Caco-2 (cell line): ENCODE data around the gene IDH3G. TPM values are rescaled to one million over a fixed set of nuclear protein-coding genes. Genes with fewer than 3 reads are reported as not detected.

ENCODE experiments used
- BruUV-seq: library from RNA; stranded (reverse); fragments of 400-500 nt; replicated peaks from 2 replicates; lab custom pipeline; 2021; lab: Mats Ljungman, UMichigan
- CTCF ChIA-PET: fragments of 300-600 bp; sonication (Branson Sonifier 250); formaldehyde crosslinking; loops from one replicate; lab custom pipeline; 2022; ENCODE audit warnings: antibody characterized with exemption; lab: Charles Lee
- POLR2A ChIA-PET: fragments of 300-600 bp; sonication (Branson Sonifier 250); formaldehyde crosslinking; loops from one replicate; lab custom pipeline; 2022; ENCODE audit warnings: antibody characterized with exemption; lab: Charles Lee
- DNase-seq, 2 experiments: peaks; one replicate each; pipeline versions ENCODE4 v3.0.0 to v3.0.0-alpha.2; 2020 to 2022
- H3K27me3 ChIP-seq: replicated peaks from 2 replicates; pipeline ENCODE4 v1.6.0; 2011; ENCODE audit warnings: low read length; ENCODE audit not compliant: control insufficient read depth, insufficient read depth
- H3K36me3 ChIP-seq: 2 replicates; pipeline ENCODE4 v1.5.1; 2011; ENCODE audit warnings: low read length; ENCODE audit not compliant: control insufficient read depth, insufficient read depth
- H3K4me1 ChIP-seq: fragments of 250-450 bp; sonication (Bioruptor Pico); 2 replicates; pipeline ENCODE4 v1.5.1; 2020; ENCODE audit warnings: mild to moderate bottlenecking
- H3K4me3 ChIP-seq: 2 replicates; pipeline ENCODE4 v1.5.1; 2011; ENCODE audit warnings: low read depth, mild to moderate bottlenecking, control low read depth, low read length
- H3K9me3 ChIP-seq: fragments of 250-450 bp; sonication (Bioruptor Pico); 2 replicates; pipeline ENCODE4 v1.5.1; 2020; ENCODE audit warnings: mild to moderate bottlenecking, moderate library complexity
- H3K27ac Mint-ChIP-seq: one replicate; pipeline ENCODE4 v1.8.0; 2022; ENCODE audit warnings: mixed read lengths; ENCODE audit not compliant: unreplicated experiment
- H3K27me3 Mint-ChIP-seq: one replicate; pipeline ENCODE4 v1.8.0; 2022; ENCODE audit warnings: mixed read lengths; ENCODE audit not compliant: insufficient read depth, unreplicated experiment
- H3K36me3 Mint-ChIP-seq: one replicate; pipeline ENCODE4 v1.8.0; 2022; ENCODE audit warnings: mild to moderate bottlenecking, mixed read lengths; ENCODE audit not compliant: insufficient read depth, unreplicated experiment
- H3K4me1 Mint-ChIP-seq: one replicate; pipeline ENCODE4 v1.8.0; 2022; ENCODE audit warnings: low read depth, mixed read lengths; ENCODE audit not compliant: unreplicated experiment
- H3K4me3 Mint-ChIP-seq: one replicate; pipeline ENCODE4 v1.8.0; 2022; ENCODE audit warnings: mild to moderate bottlenecking, moderate library complexity, mixed read lengths; ENCODE audit not compliant: unreplicated experiment
- H3K9me3 Mint-ChIP-seq: one replicate; pipeline ENCODE4 v1.8.0; 2022; ENCODE audit warnings: mixed read lengths; ENCODE audit not compliant: unreplicated experiment
- intact Hi-C: fragments of 100-400 bp; cut with micrococcal nuclease; formaldehyde crosslinking; loops from one replicate; pipeline ENCODE4 v1.10.0; 2022; ENCODE audit not compliant: unreplicated experiment
- total RNA-seq: library from RNA; stranded (reverse); gene quantifications from 2 replicates; pipeline ENCODE4 v1.2.3, GENCODE V29; 2022
- TF ChIP-seq, protein P1 (sequence below), 2 experiments: fragments of 200-600 bp in 1 of 2; IDR thresholded peaks; 1 replicate in 1 of 2; 2 replicates in 1 of 2; pipeline versions ENCODE4 v1.5.1 to v1.8.0; 2011 to 2022; ENCODE audit warnings: antibody characterized with exemption in 1 of 2, control low read depth in 1 of 2, inconsistent platforms in 1 of 2, low read depth in 1 of 2, low read length in 1 of 2, mild to moderate bottlenecking in 1 of 2, moderate library complexity in 1 of 2; ENCODE audit not compliant: insufficient read depth in 1 of 2, severe bottlenecking in 1 of 2, unreplicated experiment in 1 of 2

IDH3G gene
- total RNA-seq, 1 experiment from 2014 or later = 53.3 TPM

DNA sequence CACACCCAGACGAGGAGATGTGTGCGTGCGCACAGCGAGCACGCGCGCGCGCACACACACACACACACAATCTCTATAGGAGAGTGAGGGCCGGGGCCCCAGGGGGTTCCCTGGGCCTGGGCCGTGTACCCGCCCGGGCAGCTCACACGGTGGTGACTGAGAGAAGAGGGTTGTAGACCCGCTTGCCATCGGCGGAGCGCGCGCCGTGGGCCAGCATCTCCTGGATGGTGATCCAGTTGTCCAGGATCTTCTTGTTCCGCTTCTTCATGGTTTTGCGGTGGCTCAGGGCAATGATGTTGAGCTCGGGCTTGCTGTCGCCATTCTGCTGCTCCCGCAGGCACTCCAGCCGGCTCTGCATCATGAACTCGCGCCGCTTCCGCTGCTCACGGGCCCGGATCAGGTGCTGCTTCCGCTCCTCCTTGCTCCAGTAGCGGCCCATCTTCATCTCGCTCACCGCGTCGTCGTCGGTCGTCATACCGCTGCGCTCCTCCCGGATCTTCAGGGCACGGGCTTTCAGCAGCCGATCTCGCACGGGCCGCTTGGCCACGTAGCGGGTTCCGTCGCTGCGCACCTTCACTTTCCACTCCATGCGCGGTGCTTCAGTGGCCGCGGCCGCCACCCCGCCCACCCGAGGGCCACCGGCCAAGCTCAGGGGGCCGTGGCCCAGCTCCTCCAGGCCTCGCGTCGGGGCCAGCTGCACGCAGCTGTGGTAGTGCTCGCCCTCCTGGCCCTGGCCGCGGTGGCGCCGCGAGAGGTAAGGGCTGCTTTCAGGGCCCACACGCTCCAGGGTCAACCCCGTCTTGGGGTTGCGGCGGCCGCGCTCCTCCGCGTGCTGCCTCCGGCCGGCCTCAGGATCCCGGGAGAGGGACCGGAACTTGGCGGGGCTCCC, 9.3 kb upstream of the IDH3G start:
- ChIA-PET CTCF (no interaction called here), POLR2A (no interaction called here)
- no peak for DNase-seq
- Histone ChIP-seq H3K4me3 (no peak overlapping the region), H3K4me1 (no peaks in the 10 kb centered on the region), H3K27me3 (no peaks in the 10 kb centered on the region), H3K9me3 (no peaks in the 10 kb centered on the region), H3K36me3 (no peaks in the 10 kb centered on the region)
- H3K4me1 Mint-ChIP-seq = no peaks in the 10 kb centered on the region
- no TSS peak for BruUV-seq
- intact Hi-C loops = no loop called here
- peaks cover 5% of the 10 kb centered on the region for H3K36me3 Mint-ChIP-seq
- H3K4me3 Mint-ChIP-seq = no peak overlapping the region
- TF ChIP-seq, protein P1, sequence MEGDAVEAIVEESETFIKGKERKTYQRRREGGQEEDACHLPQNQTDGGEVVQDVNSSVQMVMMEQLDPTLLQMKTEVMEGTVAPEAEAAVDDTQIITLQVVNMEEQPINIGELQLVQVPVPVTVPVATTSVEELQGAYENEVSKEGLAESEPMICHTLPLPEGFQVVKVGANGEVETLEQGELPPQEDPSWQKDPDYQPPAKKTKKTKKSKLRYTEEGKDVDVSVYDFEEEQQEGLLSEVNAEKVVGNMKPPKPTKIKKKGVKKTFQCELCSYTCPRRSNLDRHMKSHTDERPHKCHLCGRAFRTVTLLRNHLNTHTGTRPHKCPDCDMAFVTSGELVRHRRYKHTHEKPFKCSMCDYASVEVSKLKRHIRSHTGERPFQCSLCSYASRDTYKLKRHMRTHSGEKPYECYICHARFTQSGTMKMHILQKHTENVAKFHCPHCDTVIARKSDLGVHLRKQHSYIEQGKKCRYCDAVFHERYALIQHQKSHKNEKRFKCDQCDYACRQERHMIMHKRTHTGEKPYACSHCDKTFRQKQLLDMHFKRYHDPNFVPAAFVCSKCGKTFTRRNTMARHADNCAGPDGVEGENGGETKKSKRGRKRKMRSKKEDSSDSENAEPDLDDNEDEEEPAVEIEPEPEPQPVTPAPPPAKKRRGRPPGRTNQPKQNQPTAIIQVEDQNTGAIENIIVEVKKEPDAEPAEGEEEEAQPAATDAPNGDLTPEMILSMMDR (IDR thresholded peaks at IDR 0.05; ENCODE audit: insufficient read depth in 1 of 2, low read depth in 1 of 2, low read length in 1 of 2, severe bottlenecking in 1 of 2, unreplicated experiment in 1 of 2) = no peak
- no peaks in the 10 kb centered on the region for H3K27me3 Mint-ChIP-seq
- H3K9me3 Mint-ChIP-seq = no peaks in the 10 kb centered on the region
- no peak overlapping the region for H3K27ac Mint-ChIP-seq

DNA sequence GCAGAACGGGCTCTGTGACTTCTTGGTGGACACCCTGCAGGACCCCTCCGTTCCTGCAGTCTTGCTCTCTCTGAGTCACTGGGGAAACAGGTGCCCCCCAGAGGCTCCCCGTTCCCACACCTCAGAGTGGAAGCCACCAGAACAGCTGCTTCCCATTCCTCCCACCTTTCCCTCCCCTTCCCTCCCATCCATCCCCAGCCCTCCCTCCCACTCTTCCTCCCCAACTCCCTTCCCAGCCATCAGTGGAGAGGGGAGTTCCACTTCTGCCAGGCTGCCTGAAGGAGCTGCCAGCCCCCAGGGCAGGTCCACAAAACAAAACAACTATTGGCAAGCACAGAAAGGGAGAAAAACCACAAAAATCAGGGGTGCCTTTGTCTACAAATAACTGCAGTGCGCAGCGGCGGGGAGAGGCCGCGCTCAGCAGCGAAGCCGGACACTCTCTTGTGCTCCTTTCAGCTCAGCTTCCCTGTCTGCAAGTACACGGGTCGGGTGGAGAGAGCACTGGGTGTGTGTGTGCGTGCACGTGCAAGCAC, 8.4 kb upstream of the IDH3G start:
- Mint-ChIP-seq H3K36me3 (peaks cover 5% of the 10 kb centered on the region), H3K27ac (no peak overlapping the region), H3K9me3 (no peaks in the 10 kb centered on the region), H3K4me1 (no peaks in the 10 kb centered on the region), H3K27me3 (no peaks in the 10 kb centered on the region), H3K4me3 (no peak overlapping the region)
- no TSS peak for BruUV-seq
- Histone ChIP-seq H3K27me3 (no peaks in the 10 kb centered on the region), H3K4me3 (no peak overlapping the region), H3K4me1 (no peaks in the 10 kb centered on the region), H3K9me3 (no peaks in the 10 kb centered on the region), H3K36me3 (no peaks in the 10 kb centered on the region)
- ChIA-PET CTCF (no interaction called here), POLR2A (no interaction called here)
- intact Hi-C loops = no loop called here
- TF ChIP-seq, protein P1 (IDR thresholded peaks at IDR 0.05; ENCODE audit: insufficient read depth in 1 of 2, low read depth in 1 of 2, low read length in 1 of 2, severe bottlenecking in 1 of 2, unreplicated experiment in 1 of 2) = no peak
- DNase-seq = no peak

DNA sequence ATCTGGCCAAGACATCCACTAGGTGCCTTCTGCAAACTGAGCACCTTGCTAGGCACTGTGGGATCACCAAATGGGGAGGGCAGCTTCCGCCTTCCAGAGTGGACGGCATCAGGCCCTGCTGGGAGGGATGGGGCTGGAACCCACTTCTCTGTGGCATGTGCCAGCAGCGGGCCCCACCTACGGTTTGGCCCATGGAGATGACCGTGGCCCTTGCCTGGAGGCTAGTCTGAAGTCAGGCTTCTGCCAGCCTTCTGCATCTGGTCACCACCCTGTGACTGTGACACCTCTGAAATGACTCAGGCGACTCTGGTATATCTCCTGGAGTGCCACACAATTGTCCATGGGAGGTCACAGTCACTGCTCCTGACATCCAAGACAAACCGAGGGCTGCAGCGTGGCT, 7.5 kb upstream of the IDH3G start:
- no peak for DNase-seq
- no peak overlapping the region for H3K27ac Mint-ChIP-seq
- H3K4me3 Mint-ChIP-seq = no peak overlapping the region
- no peaks in the 10 kb centered on the region for H3K4me1 Mint-ChIP-seq
- BruUV-seq = no TSS peak
- no peaks in the 10 kb centered on the region for H3K27me3 Mint-ChIP-seq
- H3K36me3 Mint-ChIP-seq = peaks cover 5% of the 10 kb centered on the region
- Histone ChIP-seq H3K36me3 (no peaks in the 10 kb centered on the region), H3K27me3 (no peaks in the 10 kb centered on the region), H3K9me3 (no peaks in the 10 kb centered on the region), H3K4me3 (no peak overlapping the region), H3K4me1 (no peaks in the 10 kb centered on the region)
- TF ChIP-seq, protein P1 (IDR thresholded peaks at IDR 0.05; ENCODE audit: insufficient read depth in 1 of 2, low read depth in 1 of 2, low read length in 1 of 2, severe bottlenecking in 1 of 2, unreplicated experiment in 1 of 2) = no peak
- H3K9me3 Mint-ChIP-seq = no peaks in the 10 kb centered on the region
- ChIA-PET CTCF (no interaction called here), POLR2A (no interaction called here)
- intact Hi-C loops = no loop called here
